GM21515 (cell line): Measurements from ENCODE around the gene SSPN.

Experiments used
- ATAC-seq: cut with Tn5 transposase; IDR thresholded peaks from one replicate; pipeline ENCODE4 v1.9.1; 2021; ENCODE audit not compliant: unreplicated experiment

Gene SSPN

GRCh38 chr12:26185532-26186320 lies 9.6 kb upstream of the SSPN start:
- no peak for ATAC-seq

DNA sequence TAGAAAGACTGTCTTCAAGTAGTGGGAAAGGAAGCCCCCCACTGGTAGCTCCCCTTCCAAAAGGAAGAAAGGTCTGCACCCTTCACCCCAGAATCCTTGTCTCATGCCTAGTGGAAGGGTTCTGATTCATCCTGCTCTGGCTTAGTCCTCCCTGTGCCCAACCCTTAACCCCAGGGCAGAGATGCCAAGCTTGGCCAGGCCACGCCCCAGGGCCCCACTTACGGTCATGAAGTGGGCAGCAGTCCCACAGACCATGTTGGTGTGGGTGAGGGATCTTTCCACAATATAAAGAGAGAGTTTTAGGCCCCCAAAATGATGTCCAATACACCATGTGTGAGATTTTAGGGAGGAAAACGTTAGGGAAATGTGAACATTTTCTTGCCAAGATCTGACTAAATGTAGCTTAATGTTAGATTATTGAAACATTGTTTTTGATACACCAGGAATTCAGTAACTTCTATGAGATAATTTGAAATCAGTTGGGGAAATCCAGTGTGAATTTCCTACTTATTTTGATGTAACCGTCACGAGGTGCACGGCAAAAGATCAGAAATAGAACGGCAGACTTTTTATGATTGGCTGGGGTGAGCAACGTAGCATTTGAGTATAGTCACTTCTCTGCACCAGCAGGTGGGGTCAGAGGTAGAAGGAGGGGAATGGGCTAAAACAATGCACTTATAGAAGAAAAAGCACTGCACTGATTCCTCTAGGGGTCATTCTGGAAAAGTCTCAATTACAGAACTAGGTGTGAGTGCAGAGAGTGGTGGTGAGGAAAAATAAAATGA lies 8.2 kb upstream of the SSPN start:
- no peak for ATAC-seq

- ATAC-seq: no peak
Observed at GRCh38 chr12:26188127-26188526, 7.2 kb upstream of the SSPN start.

DNA sequence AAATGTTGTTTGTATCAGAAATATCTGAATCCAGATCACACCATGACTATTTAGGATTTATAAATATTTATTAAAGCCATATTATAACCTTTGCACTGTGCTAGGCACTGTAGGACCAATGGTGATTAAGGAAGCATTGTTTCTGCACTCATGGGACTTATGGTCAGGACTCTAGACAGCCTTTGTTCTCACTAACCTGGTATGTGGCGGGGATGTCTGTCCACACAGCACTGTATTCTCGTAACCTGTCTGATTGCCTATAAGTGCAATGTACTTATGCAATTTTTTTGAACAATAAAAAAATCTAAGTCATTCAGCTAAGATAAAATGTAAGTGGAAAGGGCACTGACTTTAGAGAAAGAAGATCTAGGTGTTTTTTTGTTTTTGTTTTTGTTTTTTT lies 6.7 kb upstream of the SSPN start:
- ATAC-seq: no peak

GRCh38 chr12:26192142-26192541 lies 3.2 kb upstream of the SSPN start:
- no peak for ATAC-seq

- no peak for ATAC-seq
Observed at GRCh38 chr12:26193539-26193938, 1.8 kb upstream of the SSPN start.

DNA sequence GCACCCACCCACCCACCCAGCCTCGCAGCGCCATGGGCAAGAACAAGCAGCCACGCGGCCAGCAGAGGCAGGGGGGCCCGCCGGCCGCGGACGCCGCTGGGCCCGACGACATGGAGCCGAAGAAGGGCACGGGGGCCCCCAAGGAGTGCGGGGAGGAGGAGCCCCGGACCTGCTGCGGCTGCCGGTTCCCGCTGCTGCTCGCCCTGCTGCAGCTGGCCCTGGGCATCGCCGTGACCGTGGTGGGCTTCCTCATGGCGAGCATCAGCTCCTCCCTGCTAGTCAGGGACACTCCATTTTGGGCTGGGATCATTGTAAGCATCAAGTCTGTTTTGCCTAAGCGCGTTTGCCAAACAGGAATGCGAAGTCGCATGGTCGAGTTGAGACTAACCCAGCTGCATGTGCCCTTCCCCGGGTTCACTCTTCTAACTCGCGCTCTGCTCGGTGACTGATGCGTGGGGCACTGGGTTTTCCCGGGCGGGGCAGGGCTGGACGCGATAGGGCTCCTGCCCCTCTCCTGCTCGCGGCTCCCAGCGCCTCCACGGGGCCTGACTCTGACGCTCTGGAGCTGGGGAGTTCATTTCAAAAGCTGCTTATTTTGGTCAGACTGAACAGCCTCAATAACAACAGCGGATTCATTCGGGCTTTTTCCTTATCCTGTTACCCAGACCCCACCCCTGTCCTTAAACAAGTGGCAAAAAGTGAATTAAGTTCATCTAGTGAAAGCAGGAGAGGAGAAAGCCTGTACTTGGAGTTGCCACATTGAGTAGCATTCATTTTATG lies 458 bp downstream of the SSPN start:
- no peak for ATAC-seq

GRCh38 chr12:26196421-26196716 lies 996 bp downstream of the SSPN start:
- no peak for ATAC-seq

GRCh38 chr12:26197832-26198231 lies 2.5 kb downstream of the SSPN start:
- no peak for ATAC-seq

- ATAC-seq: no peak
Observed at GRCh38 chr12:26198742-26199141, 3.4 kb downstream of the SSPN start.

GRCh38 chr12:26203167-26203780 lies 7.9 kb downstream of the SSPN start:
- no peak for ATAC-seq

DNA sequence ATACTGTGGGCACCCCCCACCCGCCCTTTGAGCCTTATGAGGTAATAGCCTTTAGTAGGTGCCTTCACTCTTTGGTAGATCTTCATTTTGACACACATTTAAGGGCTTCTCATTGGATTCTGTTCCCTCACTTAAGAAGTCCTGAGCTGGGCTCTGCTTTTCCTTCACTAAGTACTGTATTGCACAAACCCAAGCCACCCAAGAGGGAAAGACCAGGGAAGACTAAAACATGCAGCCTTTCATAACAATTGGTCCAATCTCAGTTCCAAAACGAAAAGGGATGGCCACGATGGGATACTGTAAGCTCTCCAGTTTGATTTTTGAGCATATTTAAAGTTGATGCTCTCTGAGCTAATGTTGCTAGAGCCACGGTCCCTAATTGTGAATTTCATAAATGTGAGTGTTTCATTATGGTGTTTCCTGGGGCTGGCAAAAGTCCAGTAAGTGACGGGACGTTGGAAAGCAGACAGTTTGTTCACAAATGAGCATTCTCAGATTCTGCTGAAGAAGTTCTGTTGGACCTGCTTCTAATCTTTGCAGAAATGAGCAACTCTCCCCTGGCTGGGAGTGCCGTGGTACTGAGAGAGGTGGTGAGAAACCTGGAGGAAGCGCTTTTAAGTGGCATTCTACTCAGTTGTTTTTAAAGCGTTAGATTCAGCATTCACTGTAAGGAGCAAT lies 9.4 kb downstream of the SSPN start:
- no peak for ATAC-seq

- ATAC-seq: no peak
Observed at GRCh38 chr12:26205298-26205697, 9.9 kb downstream of the SSPN start.

- no peak for ATAC-seq
Observed at GRCh38 chr12:26205941-26206340, 10.6 kb downstream of the SSPN start.

DNA sequence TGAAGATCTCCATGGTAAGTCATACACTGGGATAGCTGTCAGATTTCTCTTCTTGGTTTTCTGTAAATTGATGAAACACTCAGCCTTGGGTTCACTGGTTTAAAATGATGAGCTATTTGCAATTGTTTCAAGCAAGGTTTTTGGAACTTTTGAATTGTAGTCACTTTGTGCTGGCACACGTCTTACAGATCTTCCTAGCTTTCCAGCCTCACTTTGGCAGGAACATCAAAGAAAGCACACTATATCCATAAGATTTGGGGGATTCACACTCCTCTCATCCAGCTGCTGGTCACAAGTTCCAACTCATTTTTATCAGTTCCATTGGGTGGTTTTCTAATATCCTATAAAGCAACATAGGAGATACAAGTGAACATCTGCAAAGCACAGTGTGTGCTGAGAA lies 16.0 kb downstream of the SSPN start:
- ATAC-seq: no peak

- ATAC-seq: no peak
Observed at GRCh38 chr12:26212396-26212795, 17.0 kb downstream of the SSPN start.

DNA sequence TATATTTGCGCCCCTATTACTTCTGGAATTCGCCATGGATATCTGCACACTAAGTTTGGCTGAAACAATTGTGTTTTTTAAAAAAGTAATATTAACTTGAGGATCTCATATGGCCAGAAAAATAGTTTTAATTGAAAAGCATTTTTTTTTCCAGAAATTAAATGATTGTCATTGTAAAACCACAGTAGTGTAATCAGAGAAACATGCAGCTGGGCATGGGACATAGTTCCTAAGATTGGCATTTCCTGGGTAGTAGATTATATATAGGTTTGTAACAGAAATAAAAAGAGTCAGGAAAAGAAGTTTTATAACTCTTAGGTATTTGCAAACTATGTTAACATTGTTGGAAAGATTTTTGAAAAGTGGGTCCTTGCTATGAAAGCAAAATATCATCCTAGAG lies 17.6 kb downstream of the SSPN start:
- no peak for ATAC-seq

DNA sequence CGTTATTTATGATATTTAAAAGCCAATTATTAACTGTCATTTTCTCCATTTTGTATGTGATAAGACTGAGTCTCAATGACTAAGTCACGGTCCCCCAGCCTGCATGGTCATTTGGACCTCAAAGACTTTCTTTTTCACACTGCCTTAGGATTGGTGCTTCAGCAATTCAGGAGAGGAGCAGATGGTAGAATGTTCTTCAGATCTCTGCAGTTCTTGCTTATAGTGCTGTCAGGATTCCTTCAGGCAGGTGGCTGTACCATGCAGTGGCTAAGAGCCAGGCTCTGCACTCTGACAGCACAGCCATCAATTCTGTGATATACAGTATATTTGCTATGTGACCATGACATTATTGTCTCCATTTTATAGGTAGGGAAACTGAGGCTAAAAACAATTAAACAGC lies 18.7 kb downstream of the SSPN start:
- ATAC-seq: no peak

DNA sequence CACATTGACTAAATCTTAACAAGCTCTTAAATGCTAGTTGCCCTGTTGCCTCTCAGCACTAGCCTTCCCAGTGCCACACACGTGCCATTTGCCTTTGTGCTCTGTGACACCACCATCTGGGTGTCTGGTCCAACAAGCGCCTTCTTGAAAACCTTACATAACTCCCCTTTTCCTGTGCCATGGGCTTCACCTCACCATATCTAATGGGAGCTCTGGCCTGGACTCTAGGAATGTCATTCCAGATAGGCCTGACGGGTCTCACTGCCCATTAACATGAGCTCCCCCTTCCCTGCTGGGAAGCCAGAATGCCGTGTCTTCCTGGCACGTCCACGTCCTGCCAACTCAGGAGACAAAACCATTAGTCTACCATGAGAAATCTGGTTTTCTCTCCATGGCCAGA lies 24.4 kb downstream of the SSPN start:
- no peak for ATAC-seq

DNA sequence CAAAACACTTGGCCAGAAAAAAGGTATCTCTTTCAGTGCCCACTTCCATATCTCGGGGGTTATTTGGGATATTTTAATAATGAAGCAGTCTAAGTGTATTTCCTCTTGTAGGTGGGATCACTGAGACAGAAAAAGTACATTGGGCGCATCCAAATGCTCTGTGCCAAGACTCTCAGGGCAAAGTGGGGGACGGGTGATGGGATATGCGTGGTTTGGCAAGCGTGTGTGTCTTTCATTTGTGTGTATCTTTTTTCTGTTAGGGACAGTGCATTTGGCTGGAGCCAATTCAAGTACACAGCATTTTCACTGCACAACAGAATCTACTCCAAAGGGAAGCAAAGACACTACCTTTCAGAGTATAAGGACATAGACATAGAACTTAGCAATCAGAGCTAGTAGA lies 29.3 kb downstream of the SSPN start:
- ATAC-seq: no peak

DNA sequence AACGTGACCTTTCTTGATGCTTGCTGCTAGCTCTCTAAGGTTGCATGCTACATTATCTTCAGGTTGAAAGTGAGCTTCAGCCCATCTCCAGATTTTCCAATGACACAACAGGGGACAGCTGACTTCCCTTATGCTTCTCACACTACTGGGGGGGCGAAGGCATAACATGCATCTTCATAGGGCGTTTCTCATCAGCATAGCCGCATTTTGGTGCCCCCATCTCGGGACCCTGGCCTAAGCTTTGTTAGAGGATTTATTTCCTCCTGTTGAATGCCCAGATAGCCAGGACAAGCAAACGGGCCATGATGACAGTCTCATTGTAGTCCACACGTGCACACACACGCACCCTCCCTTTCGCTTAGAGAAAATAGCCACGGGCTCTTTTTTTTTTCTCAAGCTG lies 30.7 kb downstream of the SSPN start:
- no peak for ATAC-seq
